ENCODE results near the gene DCANP1. TPM values are rescaled to one million over a fixed set of nuclear protein-coding genes. Genes with fewer than 3 reads are reported as not detected.

DCANP1 gene
- polyA plus RNA-seq, 1 donor (not counting 4 experiments of a cell fraction or from before 2014, with no cell fraction given), result not detected

DNA sequence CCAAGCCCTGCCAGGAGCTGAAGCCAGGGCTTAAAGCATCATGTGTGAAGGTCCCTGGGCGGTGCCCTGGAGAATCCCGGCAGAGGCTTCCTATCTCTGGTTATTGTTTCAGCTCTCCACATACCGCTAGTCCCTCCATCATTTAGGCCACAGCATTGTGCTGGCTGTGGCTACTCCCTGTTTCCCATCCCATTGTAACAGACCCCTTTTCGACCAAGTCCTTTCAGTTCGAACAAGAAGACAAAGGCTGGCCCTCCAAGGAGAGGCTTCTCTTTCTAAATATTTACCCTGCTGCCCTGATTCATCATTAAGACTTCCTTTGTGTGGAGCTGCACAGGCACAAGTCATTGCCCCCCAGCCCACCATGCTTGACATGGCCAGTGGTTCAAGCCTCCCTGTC is 47.0 kb upstream of the DCANP1 start:
- Histone ChIP-seq H3K27ac (ENCODE audit: control insufficient read depth, insufficient read depth, low read length) (peak overlapping the region; percentile 70), H3K9me3 (ENCODE audit: control insufficient read depth, low read depth, low read length) (no peaks in the 10 kb centered on the region), H4K20me1 (ENCODE audit: control insufficient read depth, extremely low read depth, insufficient read depth, low read length) (no peaks in the 10 kb centered on the region), H3K4me1 (ENCODE audit: control insufficient read depth, extremely low read depth, insufficient read depth, low read length) (peaks cover 52% of the 10 kb centered on the region), H3K9ac (ENCODE audit: control insufficient read depth, extremely low read depth, insufficient read depth, low read length) (peak overlapping the region; percentile 35), H3K36me3 (ENCODE audit: control insufficient read depth in 2 of 2, extremely low read depth in 1 of 2, insufficient read depth in 2 of 2, low read length in 2 of 2) (no peaks in the 10 kb centered on the region), H3K4me2 (ENCODE audit: control insufficient read depth, extremely low read depth, insufficient read depth, low read depth, low read length) (peak overlapping the region; percentile 63), H3K27me3 (ENCODE audit: control insufficient read depth, extremely low read depth, insufficient read depth, low read length) (no peaks in the 10 kb centered on the region), H3K4me3 (ENCODE audit: control insufficient read depth in 2 of 3, extremely low read depth in 1 of 3, insufficient read depth in 2 of 3, low read depth in 1 of 3, low read length in 3 of 3) (peak overlapping the region in 1 of 3 experiments; percentile 3), H3K9me1 (ENCODE audit: control insufficient read depth, extremely low read depth, insufficient read depth, low read length) (peaks cover 4% of the 10 kb centered on the region), H3K79me2 (ENCODE audit: control insufficient read depth, insufficient read depth, low read length) (no peaks in the 10 kb centered on the region), H2AFZ (ENCODE audit: control insufficient read depth, low read length) (peak overlapping the region; percentile 17)
- FAIRE-seq (peak; percentile 51), DNase-seq (ENCODE audit: low read depth, low spot score) (no peak)
- dilution Hi-C loops (cut with MboI; ENCODE audit: extremely low pct_ligation_motif_present, low sequenced_read_pairs), result no loop called here
- TF ChIP-seq, protein P1, sequence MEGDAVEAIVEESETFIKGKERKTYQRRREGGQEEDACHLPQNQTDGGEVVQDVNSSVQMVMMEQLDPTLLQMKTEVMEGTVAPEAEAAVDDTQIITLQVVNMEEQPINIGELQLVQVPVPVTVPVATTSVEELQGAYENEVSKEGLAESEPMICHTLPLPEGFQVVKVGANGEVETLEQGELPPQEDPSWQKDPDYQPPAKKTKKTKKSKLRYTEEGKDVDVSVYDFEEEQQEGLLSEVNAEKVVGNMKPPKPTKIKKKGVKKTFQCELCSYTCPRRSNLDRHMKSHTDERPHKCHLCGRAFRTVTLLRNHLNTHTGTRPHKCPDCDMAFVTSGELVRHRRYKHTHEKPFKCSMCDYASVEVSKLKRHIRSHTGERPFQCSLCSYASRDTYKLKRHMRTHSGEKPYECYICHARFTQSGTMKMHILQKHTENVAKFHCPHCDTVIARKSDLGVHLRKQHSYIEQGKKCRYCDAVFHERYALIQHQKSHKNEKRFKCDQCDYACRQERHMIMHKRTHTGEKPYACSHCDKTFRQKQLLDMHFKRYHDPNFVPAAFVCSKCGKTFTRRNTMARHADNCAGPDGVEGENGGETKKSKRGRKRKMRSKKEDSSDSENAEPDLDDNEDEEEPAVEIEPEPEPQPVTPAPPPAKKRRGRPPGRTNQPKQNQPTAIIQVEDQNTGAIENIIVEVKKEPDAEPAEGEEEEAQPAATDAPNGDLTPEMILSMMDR (optimal IDR thresholded peaks at IDR 0.05 in 1 of 3, IDR thresholded peaks at IDR 0.05 in 1 of 3, conservative IDR thresholded peaks at IDR 0.05 in 1 of 3; ENCODE audit: extremely low read depth in 1 of 3, insufficient read depth in 2 of 3, low read length in 3 of 3), result no peak
- TF ChIP-seq EZH2 (IDR thresholded peaks at IDR 0.05; ENCODE audit: low read length), result no peak

DNA sequence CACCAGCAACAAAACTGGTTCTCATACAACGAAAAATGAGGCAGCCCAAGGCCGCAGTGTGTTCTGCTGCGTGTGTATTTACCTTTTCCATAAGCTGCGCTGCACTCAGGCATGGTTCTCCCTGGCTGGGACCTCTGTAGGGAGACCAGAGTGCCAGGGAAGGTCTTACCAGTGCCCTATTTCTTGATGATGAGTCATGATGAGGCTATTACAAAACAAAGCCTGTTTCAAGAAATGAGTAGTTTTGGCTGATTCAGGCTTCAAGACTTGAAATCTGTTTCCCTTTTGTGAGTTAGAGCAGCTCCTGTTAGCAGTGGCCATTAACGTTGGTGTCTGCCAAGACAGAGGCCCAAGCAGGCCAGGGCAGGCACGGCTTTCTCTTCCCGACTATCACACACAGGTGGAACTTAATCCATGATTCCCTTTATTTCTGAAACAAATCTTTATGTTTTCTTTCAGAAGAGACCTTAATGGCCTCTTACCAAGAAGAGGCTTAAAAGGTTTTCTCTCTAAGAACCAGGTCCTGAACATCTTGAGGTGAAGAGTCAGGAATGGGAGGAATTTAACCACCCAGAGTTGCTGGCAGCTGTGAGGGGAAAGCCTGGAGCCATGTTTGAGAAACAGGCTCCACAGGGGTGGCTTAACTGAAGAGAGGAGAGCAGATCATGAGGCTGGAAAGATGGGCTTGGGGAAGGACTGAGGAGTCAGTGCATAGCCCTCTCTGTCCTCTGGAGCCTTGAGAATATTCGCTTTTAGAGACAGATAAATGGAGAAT is 46.4 kb upstream of the DCANP1 start:
- H3K4me1 ChIP-seq (ENCODE audit: control insufficient read depth, extremely low read depth, insufficient read depth, low read length), result peaks cover 57% of the 10 kb centered on the region
- FAIRE-seq, result peak; percentile 97

More for the DNA sequence above, 46.4 kb upstream of the DCANP1 start:
- Histone ChIP-seq H3K4me3 (ENCODE audit: control insufficient read depth in 2 of 3, extremely low read depth in 1 of 3, insufficient read depth in 2 of 3, low read depth in 1 of 3, low read length in 3 of 3) (peak overlapping the region in 1 of 3 experiments; percentile 30), H3K27ac (ENCODE audit: control insufficient read depth, insufficient read depth, low read length) (peak overlapping the region; percentile 70), H3K27me3 (ENCODE audit: control insufficient read depth, extremely low read depth, insufficient read depth, low read length) (no peaks in the 10 kb centered on the region), H3K79me2 (ENCODE audit: control insufficient read depth, insufficient read depth, low read length) (no peaks in the 10 kb centered on the region), H2AFZ (ENCODE audit: control insufficient read depth, low read length) (peak overlapping the region; percentile 17), H4K20me1 (ENCODE audit: control insufficient read depth, extremely low read depth, insufficient read depth, low read length) (no peaks in the 10 kb centered on the region), H3K9ac (ENCODE audit: control insufficient read depth, extremely low read depth, insufficient read depth, low read length) (peak overlapping the region; percentile 35), H3K9me1 (ENCODE audit: control insufficient read depth, extremely low read depth, insufficient read depth, low read length) (peaks cover 4% of the 10 kb centered on the region), H3K4me2 (ENCODE audit: control insufficient read depth, extremely low read depth, insufficient read depth, low read depth, low read length) (peak overlapping the region; percentile 63), H3K9me3 (ENCODE audit: control insufficient read depth, low read depth, low read length) (no peaks in the 10 kb centered on the region), H3K36me3 (ENCODE audit: control insufficient read depth in 2 of 2, extremely low read depth in 1 of 2, insufficient read depth in 2 of 2, low read length in 2 of 2) (no peaks in the 10 kb centered on the region)
- DNase-seq (ENCODE audit: low read depth, low spot score), result peak; percentile 87
- dilution Hi-C loops (cut with MboI; ENCODE audit: extremely low pct_ligation_motif_present, low sequenced_read_pairs), result no loop called here
- TF ChIP-seq, protein P1 (optimal IDR thresholded peaks at IDR 0.05 in 1 of 3, IDR thresholded peaks at IDR 0.05 in 1 of 3, conservative IDR thresholded peaks at IDR 0.05 in 1 of 3; ENCODE audit: extremely low read depth in 1 of 3, insufficient read depth in 2 of 3, low read length in 3 of 3), result no peak
- no peak for TF ChIP-seq EZH2 (IDR thresholded peaks at IDR 0.05; ENCODE audit: low read length)

Data from keratinocyte (primary cell).